Natural killer cell (primary cell): ENCODE results near the gene ZNRF3. TPM values are rescaled to one million over a fixed set of nuclear protein-coding genes. Genes with fewer than 3 reads are reported as not detected.
"Not testable (repeated sequence)": the region's sequence is repeated elsewhere in the genome, so short reads cannot be mapped to it uniquely, and the experiment has no call there.

ENCODE experiments used
- ATAC-seq, 3 donors: fragments of 150-1000 bp in 2 of 3; fragments of 200-7000 bp in 1 of 3; cut with Tn5 transposase; 1 replicate in 1 of 3; 2 replicates in 2 of 3; pipeline ENCODE4 v1.10.0; 2021; ENCODE audit warnings: mild to moderate bottlenecking in 2 of 3, moderate library complexity in 2 of 3
- DNase-seq, 2 donors: peaks; one replicate each; pipeline versions ENCODE4 v3.0.0 to v3.0.0-alpha.2; 2013 to 2021; ENCODE audit warnings: mixed read lengths in 1 of 2
- H3K27ac ChIP-seq: one replicate; pipeline ENCODE4 v1.5.1; 2013; ENCODE audit warnings: mild to moderate bottlenecking, low read length
- H3K27me3 ChIP-seq: one replicate; pipeline ENCODE4 v1.6.1; 2013; ENCODE audit warnings: low read length; ENCODE audit not compliant: control insufficient read depth, insufficient read depth
- H3K36me3 ChIP-seq: one replicate; pipeline ENCODE4 v1.6.1; 2013; ENCODE audit warnings: low read length; ENCODE audit not compliant: control insufficient read depth, insufficient read depth
- H3K4me1 ChIP-seq: one replicate; pipeline ENCODE4 v1.6.1; 2013; ENCODE audit warnings: low read length; ENCODE audit not compliant: control insufficient read depth, insufficient read depth
- H3K4me3 ChIP-seq: one replicate; pipeline ENCODE4 v1.5.1; 2013; ENCODE audit warnings: low read length
- H3K9me3 ChIP-seq: one replicate; pipeline ENCODE4 v1.6.1; 2013; ENCODE audit warnings: low read length; ENCODE audit not compliant: control insufficient read depth, insufficient read depth
- H3K27ac Mint-ChIP-seq, 2 donors: one replicate each; pipeline ENCODE4 v1.8.0; 2022; ENCODE audit warnings: mild to moderate bottlenecking in 2 of 2, mixed read lengths in 2 of 2, moderate library complexity in 1 of 2
- H3K27me3 Mint-ChIP-seq, 2 donors: one replicate each; pipeline ENCODE4 v1.8.0; 2022; ENCODE audit warnings: low read depth in 2 of 2, mixed read lengths in 2 of 2
- H3K36me3 Mint-ChIP-seq: one replicate; pipeline ENCODE4 v1.8.0; 2022; ENCODE audit warnings: mixed read lengths
- H3K4me1 Mint-ChIP-seq, 2 donors: one replicate each; pipeline ENCODE4 v1.8.0; 2022; ENCODE audit warnings: mixed read lengths in 2 of 2
- H3K4me3 Mint-ChIP-seq: one replicate; pipeline ENCODE4 v1.8.0; 2022; ENCODE audit warnings: mild to moderate bottlenecking, moderate library complexity, mixed read lengths
- H3K9me3 Mint-ChIP-seq, 2 donors: one replicate each; pipeline ENCODE4 v1.8.0; 2022; ENCODE audit warnings: mixed read lengths in 2 of 2
- CTCF ChIP-seq: fragments of 200-600 bp; IDR thresholded peaks from one replicate; pipeline ENCODE4 v1.8.0; 2022; ENCODE audit warnings: antibody characterized with exemption
- WGBS: methylation state at CpG from one replicate; pipeline ENCODE4 v1.1.7; 2013; ENCODE audit warnings: missing lambda C conversion rate; ENCODE audit not compliant: insufficient coverage; 5-methylcytosine and 5-hydroxymethylcytosine counted together
- intact Hi-C: fragments of 100-400 bp; cut with micrococcal nuclease; formaldehyde crosslinking; loops from one replicate; pipeline ENCODE4 v1.14.2; 2022
- total RNA-seq, 4 donors: library from RNA; stranded (reverse); fragments of 120-200 nt in 1 of 4; gene quantifications; one replicate each; pipeline versions ENCODE4 v1.2.3 to v1.2.4, GENCODE V29; 2013 to 2022

ZNRF3 gene
- total RNA-seq, 3 donors from 2014 or later (not counting 1 experiment from before 2014, with no cell fraction given): 0.23 to 0.34 (median 0.33) TPM

- Mint-ChIP-seq H3K27ac (no peak overlapping the region), H3K4me3 (no peak overlapping the region), H3K36me3 (no peaks in the 10 kb centered on the region), H3K4me1 (no peaks in the 10 kb centered on the region), H3K27me3 (peaks cover 24 to 50% of the 10 kb centered on the region in 2 donors), H3K9me3 (no peaks in the 10 kb centered on the region)
- no peaks in the 10 kb centered on the region for H3K9me3 ChIP-seq
- no peak overlapping the region for H3K4me3 ChIP-seq
- DNase-seq (no peak), ATAC-seq (no peak)
- WGBS: 44% methylated on average over 20 of the region's 20 CpGs
- intact Hi-C loops: no loop called here
- H3K27me3 ChIP-seq: peaks cover 7% of the 10 kb centered on the region
- no peak for TF ChIP-seq CTCF
- no peak overlapping the region for H3K27ac ChIP-seq
- no peaks in the 10 kb centered on the region for H3K36me3 ChIP-seq
- no peaks in the 10 kb centered on the region for H3K4me1 ChIP-seq
These were observed 121.4 kb downstream of the ZNRF3 start for GRCh38 chr22:29004647-29005371.

- H3K9me3 Mint-ChIP-seq, DNase-seq, H3K4me1 ChIP-seq, ATAC-seq, H3K4me3 ChIP-seq, H3K27ac ChIP-seq, intact Hi-C loops, H3K4me3 Mint-ChIP-seq, H3K36me3 ChIP-seq, H3K27ac Mint-ChIP-seq, H3K36me3 Mint-ChIP-seq, H3K4me1 Mint-ChIP-seq, H3K27me3 ChIP-seq, H3K9me3 ChIP-seq: not testable (repeated sequence)
- peaks cover 27 to 59% of the 10 kb centered on the region in 2 donors for H3K27me3 Mint-ChIP-seq
- WGBS: 91% methylated on average over 8 of the region's 8 CpGs
These were observed 122.4 kb downstream of the ZNRF3 start for GRCh38 chr22:29005754-29006153.

- Mint-ChIP-seq H3K36me3 (no peaks in the 10 kb centered on the region), H3K4me1 (peaks cover 0 to 4% of the 10 kb centered on the region in 2 donors), H3K27me3 (peaks cover 32 to 65% of the 10 kb centered on the region in 2 donors), H3K27ac (no peak overlapping the region), H3K4me3 (no peak overlapping the region), H3K9me3 (no peaks in the 10 kb centered on the region)
- Histone ChIP-seq H3K4me3 (no peak overlapping the region), H3K9me3 (no peaks in the 10 kb centered on the region), H3K27ac (no peak overlapping the region), H3K4me1 (no peaks in the 10 kb centered on the region), H3K36me3 (no peaks in the 10 kb centered on the region), H3K27me3 (peaks cover 7% of the 10 kb centered on the region)
- ATAC-seq (no peak), DNase-seq (no peak)
- intact Hi-C loops: no loop called here
- TF ChIP-seq CTCF: no peak
- WGBS: 84% methylated on average over 8 of the region's 8 CpGs
These were observed 123.0 kb downstream of the ZNRF3 start for GRCh38 chr22:29006346-29006745.

GRCh38 chr22:29009148-29009547 is 125.8 kb downstream of the ZNRF3 start:
- peaks cover 29 to 60% of the 10 kb centered on the region in 2 donors for H3K27me3 Mint-ChIP-seq
- ATAC-seq: no peak
- Histone ChIP-seq H3K36me3 (no peaks in the 10 kb centered on the region), H3K4me1 (no peaks in the 10 kb centered on the region), H3K9me3 (no peaks in the 10 kb centered on the region), H3K27ac (no peak overlapping the region), H3K27me3 (peaks cover 7% of the 10 kb centered on the region), H3K4me3 (no peak overlapping the region)
- H3K4me3 Mint-ChIP-seq: no peak overlapping the region
- 99% methylated on average over 5 of the region's 5 CpGs for WGBS
- intact Hi-C loops: no loop called here
- H3K27ac Mint-ChIP-seq: no peak overlapping the region
- no peaks in the 10 kb centered on the region for H3K36me3 Mint-ChIP-seq
- TF ChIP-seq CTCF: no peak
- no peak for DNase-seq
- H3K4me1 Mint-ChIP-seq: peaks cover 0 to 7% of the 10 kb centered on the region in 2 donors
- H3K9me3 Mint-ChIP-seq: no peaks in the 10 kb centered on the region
